Measurements from ENCODE around the gene RANGAP1. TPM values are rescaled to one million over a fixed set of nuclear protein-coding genes. Genes with fewer than 3 reads are reported as not detected.

Gene RANGAP1, protein sequence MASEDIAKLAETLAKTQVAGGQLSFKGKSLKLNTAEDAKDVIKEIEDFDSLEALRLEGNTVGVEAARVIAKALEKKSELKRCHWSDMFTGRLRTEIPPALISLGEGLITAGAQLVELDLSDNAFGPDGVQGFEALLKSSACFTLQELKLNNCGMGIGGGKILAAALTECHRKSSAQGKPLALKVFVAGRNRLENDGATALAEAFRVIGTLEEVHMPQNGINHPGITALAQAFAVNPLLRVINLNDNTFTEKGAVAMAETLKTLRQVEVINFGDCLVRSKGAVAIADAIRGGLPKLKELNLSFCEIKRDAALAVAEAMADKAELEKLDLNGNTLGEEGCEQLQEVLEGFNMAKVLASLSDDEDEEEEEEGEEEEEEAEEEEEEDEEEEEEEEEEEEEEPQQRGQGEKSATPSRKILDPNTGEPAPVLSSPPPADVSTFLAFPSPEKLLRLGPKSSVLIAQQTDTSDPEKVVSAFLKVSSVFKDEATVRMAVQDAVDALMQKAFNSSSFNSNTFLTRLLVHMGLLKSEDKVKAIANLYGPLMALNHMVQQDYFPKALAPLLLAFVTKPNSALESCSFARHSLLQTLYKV
- 51.5 TPM for total RNA-seq
- long read RNA-seq, full-length matches to known transcripts: 43 of 94 reads
- long read RNA-seq, partial matches to known transcripts: 25 of 94 reads
- long read RNA-seq, other reads (novel, unspliced or antisense): 26 of 94 reads

DNA sequence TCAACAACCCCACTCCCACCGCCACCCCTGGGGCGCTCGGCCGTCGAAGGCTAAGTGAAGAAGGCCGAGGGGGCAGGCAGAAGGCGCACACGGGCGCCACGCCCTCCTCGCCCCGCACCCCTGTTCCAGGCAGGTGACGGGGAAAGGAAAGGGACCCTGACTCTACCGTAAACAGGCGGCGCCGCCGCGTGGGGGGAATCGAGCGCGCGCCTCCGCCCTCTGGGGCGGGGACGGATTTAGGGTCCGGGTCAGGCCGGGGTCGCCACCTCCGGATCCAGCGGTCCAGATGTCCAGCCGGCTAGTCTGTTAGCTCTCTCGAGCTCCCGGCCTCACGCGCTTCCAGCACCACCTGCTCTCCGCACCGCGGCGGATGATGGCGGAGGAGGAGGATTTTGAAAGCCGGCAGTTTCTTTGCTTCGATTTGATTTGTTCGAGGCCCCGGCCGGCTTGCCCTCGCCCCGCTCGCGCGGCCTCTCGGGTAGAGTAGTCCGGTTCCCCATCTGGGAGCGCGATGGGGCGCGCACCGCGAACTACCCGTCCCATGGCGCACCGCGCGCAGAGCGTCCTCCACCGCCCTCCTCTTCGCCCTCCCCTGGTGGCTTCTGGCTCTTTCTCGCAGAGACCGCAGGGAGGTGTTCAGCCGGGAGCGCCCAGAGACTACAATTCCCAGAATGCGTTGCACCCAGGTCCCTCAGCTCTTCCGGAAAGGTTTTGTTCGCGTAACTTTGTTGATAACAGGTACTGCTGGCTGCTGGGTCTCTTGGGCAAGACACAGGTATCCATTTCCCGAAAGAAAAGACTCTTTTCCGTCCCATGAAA, at the start of gene RANGAP1:
Gene RANGAP1, minus strand, starts transcription at position 368 of the 819 bp plus-strand sequence. CDS start 5,143 bp downstream, outside the sequence.
- DNase-seq (ENCODE audit: missing footprints): peak; percentile 99
- peak; percentile 100 for ATAC-seq
- intact Hi-C loops (cut with DNase I): loop anchor here (5.0 to 10.0 kb wide), 4 partner anchors 89 to 331 kb away; partner anchors contain the start of genes EP300, RBX1 and TEF

DNA sequence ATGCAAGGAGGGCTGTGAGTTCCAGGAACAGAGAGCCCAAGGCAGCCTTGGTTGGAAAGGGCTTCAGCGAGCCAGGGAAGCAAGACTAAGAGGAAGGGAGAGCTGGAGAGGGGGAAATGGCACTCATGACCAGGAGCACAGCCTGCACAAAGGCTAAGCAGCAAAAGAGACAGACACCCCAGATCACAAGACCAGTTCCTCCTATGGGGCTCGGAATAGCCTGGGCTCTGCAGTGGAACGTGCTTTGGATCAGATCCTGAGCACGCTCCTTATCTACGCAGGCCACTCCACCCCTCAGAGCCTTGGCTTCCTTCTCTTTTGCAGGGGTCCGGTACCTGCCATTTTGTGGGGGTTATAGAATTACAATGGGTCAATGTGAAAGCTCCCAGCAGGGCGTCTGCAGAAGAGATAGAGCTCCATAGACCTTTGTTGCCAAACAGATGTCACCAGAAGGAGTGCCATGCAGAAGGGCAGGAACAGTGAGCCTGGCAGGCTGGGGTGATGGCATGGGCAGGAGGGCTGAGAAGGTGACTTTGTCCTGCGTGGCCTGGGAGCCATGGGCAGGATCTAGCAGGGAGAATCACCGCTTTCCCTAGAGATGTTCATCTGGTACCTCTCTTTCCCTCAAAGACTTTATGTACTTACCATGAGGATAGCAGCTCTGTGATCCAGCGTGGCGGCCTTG, 49.1 kb upstream of the RANGAP1 start:
- DNase-seq (ENCODE audit: missing footprints) (no peak), ATAC-seq (peak; percentile 69)
- intact Hi-C loops (cut with DNase I): no loop called here

DNA sequence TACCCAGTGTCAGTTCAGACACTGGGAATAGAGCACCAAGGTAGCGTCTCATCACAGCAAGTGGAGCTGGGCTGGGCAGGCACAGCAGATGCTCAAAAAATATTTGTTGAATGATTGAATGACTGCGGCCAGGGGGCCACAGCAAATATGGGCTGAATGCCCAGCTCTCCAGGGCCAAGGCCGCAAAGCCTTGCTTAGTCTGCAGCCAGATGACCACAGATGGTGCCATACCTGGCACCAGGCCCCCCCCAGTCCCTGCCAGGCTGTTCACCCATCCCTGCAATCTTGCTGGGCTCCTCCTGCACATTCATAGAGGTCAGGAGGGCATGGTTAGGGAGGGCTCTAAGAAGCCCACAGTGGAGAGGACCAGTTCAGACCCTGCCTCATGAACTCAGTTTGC, 48.2 kb upstream of the RANGAP1 start:
- DNase-seq (ENCODE audit: missing footprints): no peak
- ATAC-seq: peak; percentile 37
- intact Hi-C loops (cut with DNase I): no loop called here

DNA sequence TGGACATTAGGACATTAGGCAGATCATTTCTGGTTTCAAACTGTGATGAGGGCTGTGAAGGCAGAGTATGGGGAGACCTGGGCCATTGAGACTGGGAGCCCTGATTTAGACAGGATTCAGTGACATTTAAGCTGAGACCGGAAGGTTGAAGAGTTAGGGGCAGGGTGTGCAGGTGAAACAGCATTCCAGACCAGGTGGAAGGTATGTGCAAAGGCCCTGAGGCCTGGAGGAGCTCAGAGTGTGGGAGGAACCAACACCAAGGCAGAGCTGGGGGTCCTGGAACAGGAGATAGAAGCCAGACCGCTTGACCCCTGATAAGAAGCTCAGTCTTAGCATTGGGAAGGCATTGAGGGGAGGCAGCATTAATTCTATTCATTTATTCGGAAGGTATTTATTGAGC, 47.8 kb upstream of the RANGAP1 start:
- ATAC-seq: no peak
- DNase-seq (ENCODE audit: missing footprints): no peak
- intact Hi-C loops (cut with DNase I): no loop called here

DNA sequence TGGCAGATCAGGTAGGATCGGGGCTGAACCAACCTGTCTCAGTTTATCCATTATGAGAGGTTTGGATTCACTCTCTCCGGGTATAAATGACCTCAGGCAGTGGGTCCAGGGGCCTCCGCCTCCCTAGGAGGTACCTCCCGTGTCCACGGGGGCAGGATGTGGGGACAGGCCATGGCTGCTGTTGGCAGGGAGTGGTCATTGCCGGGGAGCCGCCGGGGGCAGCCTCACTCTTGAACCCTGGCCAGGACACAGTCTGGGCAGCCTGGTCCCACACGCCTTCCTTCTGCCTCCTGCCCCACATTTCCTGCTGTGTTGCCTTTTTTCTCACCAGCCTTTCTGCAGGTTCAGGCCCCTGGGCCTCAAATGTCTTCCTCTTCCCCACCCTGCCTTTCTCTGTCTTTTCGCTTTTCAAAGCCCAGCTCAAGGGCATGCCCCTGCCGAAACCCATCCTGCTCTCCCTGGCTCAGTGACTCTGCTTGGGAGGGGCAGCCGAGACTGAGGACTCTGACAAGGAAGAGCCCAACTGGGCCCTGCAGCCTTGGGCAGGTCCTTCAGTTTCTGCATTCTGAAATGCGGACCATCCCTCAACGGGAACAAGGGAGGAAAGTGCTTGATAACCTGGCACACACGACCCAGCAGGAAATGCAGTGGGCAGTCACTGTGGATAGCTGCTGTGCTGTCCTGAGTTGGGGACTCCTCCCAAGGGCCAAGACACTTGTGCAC, 46.4 kb upstream of the RANGAP1 start:
- DNase-seq (ENCODE audit: missing footprints) (no peak), ATAC-seq (no peak)

DNA sequence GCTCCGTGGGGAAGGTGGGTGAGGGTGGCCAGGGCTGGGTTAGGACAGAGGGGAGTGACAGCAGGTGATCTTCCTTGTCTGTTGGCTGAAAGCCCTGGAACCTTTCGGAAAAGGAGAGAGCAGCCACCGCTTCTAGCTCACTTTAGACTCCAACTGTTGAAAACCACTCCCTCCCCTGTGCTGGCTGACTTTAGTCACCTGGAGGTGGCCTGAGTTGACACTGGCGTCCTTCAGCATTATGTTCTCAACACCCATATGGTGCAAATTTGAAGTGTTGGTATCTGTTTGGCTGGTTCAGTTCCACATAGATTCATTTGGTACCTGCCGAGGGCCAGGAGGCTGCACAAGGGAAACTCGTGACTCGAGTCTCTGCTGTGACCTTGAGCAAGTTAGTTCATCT, 44.2 kb upstream of the RANGAP1 start:
- DNase-seq (ENCODE audit: missing footprints) (no peak), ATAC-seq (peak; percentile 35)
- intact Hi-C loops (cut with DNase I): no loop called here

More for the DNA sequence above, 46.4 kb upstream of the RANGAP1 start:
- intact Hi-C loops (cut with DNase I): no loop called here

DNA sequence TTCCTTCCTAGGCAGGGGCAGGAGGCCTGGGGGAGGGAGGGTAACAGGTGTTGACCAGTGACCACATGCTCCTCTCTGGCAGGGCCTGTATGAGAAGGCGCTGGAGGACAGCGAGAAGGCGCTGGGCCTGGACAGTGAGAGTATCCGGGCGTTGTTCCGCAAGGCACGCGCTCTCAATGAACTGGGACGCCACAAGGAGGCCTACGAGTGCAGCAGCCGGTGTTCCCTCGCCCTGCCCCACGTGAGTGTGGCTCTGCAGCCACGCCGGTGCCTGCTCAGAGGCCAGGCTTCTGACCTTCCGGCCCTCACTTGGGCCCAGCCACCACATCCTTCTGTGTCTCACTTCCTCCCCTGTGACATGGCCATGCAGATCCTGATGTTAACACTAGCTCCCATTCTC, 41.1 kb upstream of the RANGAP1 start:
- DNase-seq (ENCODE audit: missing footprints) (no peak), ATAC-seq (no peak)
- intact Hi-C loops (cut with DNase I): no loop called here

DNA sequence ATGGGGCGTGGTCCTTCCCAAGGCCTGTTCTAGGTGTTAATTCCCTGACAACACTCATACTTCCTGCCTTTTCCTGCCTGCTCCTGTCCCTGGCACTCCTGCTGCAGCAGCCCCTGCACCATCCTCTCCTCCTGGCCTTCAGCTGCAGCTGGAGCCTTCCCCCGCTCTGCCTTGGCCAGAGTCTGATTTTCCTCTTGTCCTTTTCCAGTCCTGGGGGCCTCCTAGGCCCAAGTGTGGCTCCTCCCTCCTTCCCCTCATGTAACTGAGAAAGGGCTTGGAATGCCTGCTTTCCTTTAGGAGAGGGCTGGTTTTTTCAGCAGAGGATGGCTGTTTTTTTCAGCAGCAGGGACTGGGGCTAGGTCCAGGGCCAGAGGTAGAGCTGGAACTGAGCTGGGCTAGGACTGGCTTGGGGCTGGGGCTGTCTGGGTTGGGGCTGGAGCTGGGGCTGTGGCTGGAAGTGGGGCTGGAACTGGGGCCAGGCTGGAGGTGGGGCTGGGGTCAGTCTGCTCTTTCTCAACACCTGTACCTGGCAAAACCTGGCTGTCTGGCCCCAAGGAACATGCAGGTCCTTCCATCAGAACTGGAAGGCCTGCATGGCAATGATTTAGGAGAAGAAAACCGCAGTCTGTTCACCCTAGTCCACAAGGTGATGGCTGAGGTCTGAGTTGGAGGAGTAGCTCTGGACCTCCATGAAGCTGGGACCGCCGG, 39.0 kb upstream of the RANGAP1 start:
- intact Hi-C loops (cut with DNase I): no loop called here
- ATAC-seq: peak; percentile 30
- DNase-seq (ENCODE audit: missing footprints): no peak

DNA sequence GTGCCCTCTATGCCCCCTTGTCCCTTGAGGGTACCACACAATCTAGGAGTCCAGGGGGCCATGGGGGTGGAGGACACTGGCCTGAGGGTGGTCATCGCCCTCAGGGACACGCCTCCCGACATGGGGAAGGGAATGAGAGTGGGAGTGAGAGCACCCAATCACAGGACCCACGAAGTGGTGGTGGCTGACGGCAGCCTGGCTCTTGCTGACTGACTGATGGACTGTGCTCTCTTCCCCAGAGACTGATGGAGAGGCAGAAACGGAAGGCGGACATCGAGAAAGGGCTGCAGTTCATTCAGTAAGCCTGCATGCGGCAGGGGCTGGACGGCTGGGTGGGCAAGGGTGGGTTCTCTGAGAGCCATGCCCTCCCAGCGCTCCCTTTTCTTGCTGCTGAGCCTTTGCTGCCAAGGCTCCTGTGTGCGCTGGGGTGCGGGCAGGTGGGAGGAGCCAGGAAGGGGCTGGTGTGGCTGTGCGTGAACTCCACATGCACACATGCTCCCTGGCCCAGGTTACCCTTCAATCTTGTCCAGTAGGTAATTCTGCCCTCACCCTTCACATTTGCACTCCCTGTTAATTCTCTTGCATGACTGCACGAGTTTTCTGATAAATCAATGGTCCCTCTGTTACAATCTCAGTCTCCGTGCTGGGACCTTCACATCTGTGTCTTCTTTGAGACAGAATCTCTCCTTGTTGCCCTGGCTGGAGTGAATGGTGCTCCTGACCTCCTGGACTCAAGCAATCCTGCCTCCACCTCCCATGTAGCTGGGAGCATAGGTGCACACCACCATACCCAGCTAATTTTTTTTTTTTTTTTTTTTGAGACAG, 34.6 kb upstream of the RANGAP1 start:
- ATAC-seq (no peak), DNase-seq (ENCODE audit: missing footprints) (no peak)
- intact Hi-C loops (cut with DNase I): no loop called here

DNA sequence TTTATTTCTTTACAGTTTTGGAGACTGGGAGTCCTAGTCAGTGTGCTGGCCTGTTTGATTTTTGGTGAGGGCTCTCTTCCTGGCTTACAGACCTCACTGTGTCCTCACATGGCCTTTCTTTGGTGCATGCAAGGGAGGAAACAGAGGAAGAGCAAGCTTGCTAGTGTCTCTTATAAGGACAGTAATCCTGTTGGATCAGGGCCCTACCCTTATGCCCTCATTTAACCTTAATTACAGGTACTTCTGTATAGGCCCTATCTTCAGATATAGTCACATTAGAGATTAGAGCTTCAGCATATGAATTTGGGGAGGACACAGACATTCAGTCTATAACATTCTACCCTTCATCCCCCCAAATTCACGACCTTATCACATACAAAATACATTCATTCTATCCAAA, 29.6 kb upstream of the RANGAP1 start:
- DNase-seq (ENCODE audit: missing footprints): no peak
- intact Hi-C loops (cut with DNase I): no loop called here
- no peak for ATAC-seq

DNA sequence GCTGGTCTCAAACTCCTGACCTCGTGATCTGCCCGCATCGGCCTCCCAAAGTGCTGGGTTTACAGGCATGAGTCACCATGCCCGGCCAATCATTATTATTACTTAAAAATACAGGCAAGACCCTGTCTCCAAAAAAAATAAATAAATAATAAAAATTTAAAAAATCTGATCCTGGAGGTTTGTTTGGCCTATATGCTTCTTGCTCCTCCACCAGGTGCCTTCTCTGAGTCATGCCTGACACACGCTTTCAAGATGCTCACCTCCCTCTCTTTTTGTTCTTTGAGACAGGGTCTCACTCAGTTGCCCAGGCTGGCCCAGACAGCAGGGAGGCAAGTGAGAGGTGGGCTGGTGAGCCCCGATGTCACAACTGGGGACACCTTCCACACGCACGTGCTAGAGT, 28.8 kb upstream of the RANGAP1 start:
- ATAC-seq (no peak), DNase-seq (ENCODE audit: missing footprints) (no peak)

DNA sequence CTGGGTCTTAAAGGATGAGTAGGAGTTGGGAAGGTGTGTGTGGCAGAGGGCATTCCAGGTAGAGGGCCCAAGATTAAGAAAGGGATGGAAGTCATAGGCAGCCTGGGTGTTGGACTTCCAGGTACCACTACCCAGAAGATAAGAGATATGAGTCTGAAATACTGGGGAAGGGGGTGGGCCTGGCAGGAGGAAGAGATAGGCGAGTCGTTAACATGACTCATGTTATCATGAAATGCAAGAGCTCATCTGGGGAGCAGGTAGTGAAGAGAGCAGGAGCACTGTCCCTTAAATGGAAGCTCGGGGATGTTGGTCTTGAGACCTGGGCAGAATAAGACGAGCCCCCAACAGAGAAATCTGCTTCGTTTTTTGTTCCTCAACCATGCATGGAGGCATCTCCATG, 25.5 kb upstream of the RANGAP1 start:
- intact Hi-C loops (cut with DNase I): no loop called here
- no peak for ATAC-seq
- no peak for DNase-seq (ENCODE audit: missing footprints)

More for the DNA sequence above, 28.8 kb upstream of the RANGAP1 start:
- intact Hi-C loops (cut with DNase I): no loop called here

DNA sequence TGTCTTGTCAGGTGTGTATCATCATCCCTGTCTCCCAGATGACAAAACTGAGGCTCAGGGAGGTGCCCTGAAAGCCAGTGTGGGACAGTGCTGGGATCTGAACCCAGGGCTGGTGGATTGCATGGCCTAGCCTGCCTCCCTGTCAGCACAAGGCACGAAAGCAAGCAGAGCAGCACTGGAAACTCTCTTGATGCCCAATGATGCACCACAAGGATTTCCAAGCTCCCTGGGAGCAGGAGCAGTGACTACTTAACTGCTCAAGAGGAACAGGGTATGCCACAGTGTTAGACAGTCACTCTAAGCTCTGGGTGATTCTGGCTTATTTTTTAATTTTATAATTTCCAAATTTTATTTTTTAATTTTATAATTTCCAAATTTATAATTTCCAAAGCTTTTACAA, 24.3 kb upstream of the RANGAP1 start:
- intact Hi-C loops (cut with DNase I): no loop called here
- ATAC-seq (no peak), DNase-seq (ENCODE audit: missing footprints) (no peak)

DNA sequence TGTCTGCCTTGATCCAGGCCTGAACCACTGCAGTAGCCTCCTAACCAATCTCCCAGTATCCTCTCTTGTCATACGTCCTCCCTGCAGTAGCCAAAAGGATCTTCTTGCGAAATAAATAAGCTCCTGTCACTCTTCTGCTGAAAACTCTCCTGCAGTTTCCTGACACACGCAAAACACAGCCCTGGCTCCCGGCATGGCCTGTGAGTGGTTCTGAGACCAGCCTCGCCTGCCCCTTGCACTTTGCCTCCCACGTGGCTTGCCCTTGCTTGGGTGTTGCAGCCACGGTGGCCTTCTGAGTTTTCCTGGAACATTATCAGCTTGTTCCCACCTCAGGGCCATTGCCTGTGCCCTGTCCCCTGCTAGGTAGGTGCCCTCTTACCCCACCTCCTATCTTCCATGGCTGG, 22.6 kb upstream of the RANGAP1 start:
- peak; percentile 17 for ATAC-seq
- no peak for DNase-seq (ENCODE audit: missing footprints)
- intact Hi-C loops (cut with DNase I): no loop called here

DNA sequence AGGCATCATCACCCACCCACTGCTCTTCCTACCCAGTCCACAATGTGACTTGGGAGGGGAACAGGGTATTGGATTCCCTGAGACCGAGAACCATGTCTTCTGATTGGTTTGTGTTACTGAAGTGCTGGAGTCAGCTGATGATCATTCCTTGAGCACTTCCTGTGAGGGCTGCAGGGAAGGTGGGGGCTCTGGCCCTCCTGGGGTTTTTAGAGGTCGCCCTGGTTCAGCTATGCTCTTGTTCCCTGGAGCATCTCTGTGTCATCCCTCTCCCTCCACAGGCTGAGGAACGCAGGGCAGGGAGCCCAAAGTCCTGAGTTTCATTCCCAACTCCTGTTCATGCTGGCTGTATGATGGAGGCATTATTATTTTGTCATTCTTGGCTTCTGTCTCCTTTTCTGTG, 22.1 kb upstream of the RANGAP1 start:
- intact Hi-C loops (cut with DNase I): no loop called here
- ATAC-seq (peak; percentile 37), DNase-seq (ENCODE audit: missing footprints) (no peak)

DNA sequence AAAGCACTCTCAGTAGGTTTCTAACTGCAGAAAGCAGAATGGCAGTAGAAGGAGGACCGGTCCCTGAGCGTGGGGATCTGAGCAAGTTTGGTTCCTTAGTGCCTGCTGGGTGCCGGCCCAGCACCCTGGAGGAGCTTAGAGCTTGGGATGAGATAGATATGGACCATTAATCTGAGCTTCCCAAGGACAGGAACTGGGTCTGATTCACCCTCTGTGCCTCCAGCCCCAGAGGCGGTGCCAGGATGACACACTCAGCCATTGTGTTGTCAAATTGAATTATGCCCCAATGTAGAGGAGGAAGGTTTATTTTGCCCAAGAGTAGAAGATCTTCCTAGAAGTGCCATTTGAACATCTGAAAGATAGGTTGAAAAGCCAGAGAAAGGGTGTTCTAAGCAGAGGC, 19.7 kb upstream of the RANGAP1 start:
- DNase-seq (ENCODE audit: missing footprints) (no peak), ATAC-seq (no peak)
- intact Hi-C loops (cut with DNase I): no loop called here

DNA sequence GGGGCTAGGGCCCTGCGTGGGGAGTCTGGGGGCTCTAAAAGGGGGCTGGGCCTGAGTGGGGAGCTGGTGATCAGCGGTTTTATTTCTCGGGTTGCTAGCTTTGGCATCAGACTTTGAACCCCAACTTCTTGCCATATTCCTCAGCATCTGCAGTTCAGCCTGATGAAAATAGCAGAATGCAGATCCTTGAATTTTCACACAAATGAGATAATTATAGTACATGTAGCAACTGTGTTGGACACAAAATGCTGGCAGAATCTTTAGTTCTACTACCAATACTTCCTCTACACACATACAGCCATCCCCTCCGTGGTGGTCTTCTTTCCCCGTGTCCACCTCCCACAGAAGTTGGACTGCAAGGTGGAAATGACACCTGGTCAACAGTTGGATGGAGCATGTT, 16.8 kb upstream of the RANGAP1 start:
- ATAC-seq (no peak), DNase-seq (ENCODE audit: missing footprints) (no peak)
- intact Hi-C loops (cut with DNase I): loop anchor here (5.0 kb wide), 1 partner anchor 64 kb away; no protein-coding TSS in a partner anchor

All from Right ventricle myocardium inferior (tissue), 1 donor.